Parathyroid adenoma (tissue), 2 donors: ENCODE results near the gene TMEM184B.
A peak's percentile ranks its signal among the peaks of the same experiment; 100 is the strongest.

Experiments used
- H2AFZ ChIP-seq: fragments of 300-600 bp; sonication (generic); one replicate; pipeline ENCODE4 v1.7.0; 2017; ENCODE audit warnings: antibody characterized with exemption, mild to moderate bottlenecking
- H3K27ac ChIP-seq: fragments of 300-600 bp; sonication (generic); one replicate; pipeline ENCODE4 v1.7.0; 2017
- H3K27me3 ChIP-seq: fragments of 300-600 bp; sonication (generic); one replicate; pipeline ENCODE4 v1.7.0; 2017; ENCODE audit warnings: low read length; ENCODE audit not compliant: control insufficient read depth, insufficient read depth
- H3K36me3 ChIP-seq: fragments of 300-600 bp; sonication (generic); one replicate; pipeline ENCODE4 v1.7.0; 2017; ENCODE audit warnings: low read length; ENCODE audit not compliant: control insufficient read depth, insufficient read depth
- H3K4me1 ChIP-seq: fragments of 300-600 bp; sonication (generic); one replicate; pipeline ENCODE4 v1.7.0; 2017; ENCODE audit warnings: control low read depth
- H3K4me2 ChIP-seq: fragments of 300-600 bp; sonication (generic); one replicate; pipeline ENCODE4 v1.7.0; 2017; ENCODE audit warnings: low read length
- H3K4me3 ChIP-seq: fragments of 300-600 bp; sonication (generic); one replicate; pipeline ENCODE4 v1.7.0; 2017; ENCODE audit warnings: low read depth, low read length
- H3K79me2 ChIP-seq: fragments of 300-600 bp; sonication (generic); one replicate; pipeline ENCODE4 v1.7.0; 2017; ENCODE audit warnings: control low read depth
- H3K9ac ChIP-seq: fragments of 300-600 bp; sonication (generic); one replicate; pipeline ENCODE4 v1.7.0; 2017; ENCODE audit warnings: mild to moderate bottlenecking
- H3K9me3 ChIP-seq: fragments of 300-600 bp; sonication (generic); one replicate; pipeline ENCODE4 v1.7.0; 2017; ENCODE audit warnings: low read length; ENCODE audit not compliant: control insufficient read depth
- CTCF ChIP-seq: fragments of 300-600 bp; sonication (generic); IDR thresholded peaks from one replicate; pipeline ENCODE4 v1.7.0; 2017; ENCODE audit warnings: antibody characterized with exemption, mild to moderate bottlenecking
- donor health status: primary hyperparathyroidism.

Gene TMEM184B

GRCh38 chr22:38317122-38317994 is 44.5 kb upstream of the TMEM184B start, which contains the start of gene CSNK1E:
TSS of gene CSNK1E (minus strand) at chr22:38317433. CDS start at chr22:38314157, 3,276 bp downstream.
- peak within 1 kb of the TSS; percentile 84 for H3K27ac ChIP-seq
- H2AFZ ChIP-seq, result peak within 1 kb of the TSS; percentile 97
- TF ChIP-seq CTCF, result no peak
- H3K36me3 ChIP-seq, result no peaks in the 10 kb centered on the region
- H3K4me3 ChIP-seq, result peak within 1 kb of the TSS; percentile 90
- H3K4me2 ChIP-seq, result peak within 1 kb of the TSS; percentile 93
- peak within 1 kb of the TSS; percentile 73 for H3K9ac ChIP-seq
- H3K9me3 ChIP-seq, result no peaks in the 10 kb centered on the region
- H3K4me1 ChIP-seq, result no peaks in the 10 kb centered on the region
- no peaks in the 10 kb centered on the region for H3K79me2 ChIP-seq
- no peaks in the 10 kb centered on the region for H3K27me3 ChIP-seq

DNA sequence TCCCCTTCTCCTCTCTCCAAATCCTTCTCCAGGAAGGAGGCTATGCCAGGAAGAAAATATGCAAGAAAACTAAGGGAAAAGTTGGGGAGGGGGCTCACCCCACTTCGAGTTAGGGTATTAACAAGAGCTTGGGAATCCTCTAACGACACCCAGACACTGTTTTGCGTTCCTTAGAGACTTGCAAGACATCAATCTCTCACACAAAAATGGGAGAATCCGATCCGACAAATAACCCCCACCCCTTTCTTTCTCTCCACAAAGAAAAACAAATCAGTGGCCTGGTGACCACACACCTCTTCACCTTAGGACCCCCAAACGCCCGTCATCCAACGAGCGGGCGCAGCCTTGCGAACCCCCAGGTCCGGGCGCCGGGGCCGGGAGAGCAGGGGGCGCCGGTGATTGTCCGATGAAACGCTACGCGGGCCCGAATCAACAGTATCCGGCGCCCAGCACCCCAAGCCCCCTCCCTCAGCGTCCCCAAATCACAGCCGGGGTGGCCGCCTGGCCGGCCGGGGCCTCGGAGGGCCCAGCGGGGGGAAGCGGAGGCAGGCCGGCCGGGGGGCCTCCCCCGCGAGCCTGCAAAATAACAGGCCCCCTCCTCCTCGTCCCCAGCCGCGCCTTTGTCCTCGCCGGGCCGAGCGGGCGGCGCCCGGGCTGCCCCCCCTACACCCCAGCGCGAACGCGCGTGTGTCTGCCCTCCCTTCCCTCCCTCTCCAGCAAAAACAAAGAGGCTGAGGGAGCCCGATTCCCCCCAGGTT is 43.7 kb upstream of the TMEM184B start:
- H3K36me3 ChIP-seq, result no peaks in the 10 kb centered on the region
- H3K4me2 ChIP-seq, result peak overlapping the region; percentile 82
- peaks cover 3% of the 10 kb centered on the region for H3K79me2 ChIP-seq
- no peaks in the 10 kb centered on the region for H3K27me3 ChIP-seq
- H3K9ac ChIP-seq, result peak overlapping the region; percentile 73
- H3K4me3 ChIP-seq, result peak overlapping the region; percentile 90
- no peaks in the 10 kb centered on the region for H3K4me1 ChIP-seq
- TF ChIP-seq CTCF, result no peak
- peak overlapping the region; percentile 69 for H2AFZ ChIP-seq
- H3K27ac ChIP-seq, result peak overlapping the region; percentile 84
- H3K9me3 ChIP-seq, result no peaks in the 10 kb centered on the region

DNA sequence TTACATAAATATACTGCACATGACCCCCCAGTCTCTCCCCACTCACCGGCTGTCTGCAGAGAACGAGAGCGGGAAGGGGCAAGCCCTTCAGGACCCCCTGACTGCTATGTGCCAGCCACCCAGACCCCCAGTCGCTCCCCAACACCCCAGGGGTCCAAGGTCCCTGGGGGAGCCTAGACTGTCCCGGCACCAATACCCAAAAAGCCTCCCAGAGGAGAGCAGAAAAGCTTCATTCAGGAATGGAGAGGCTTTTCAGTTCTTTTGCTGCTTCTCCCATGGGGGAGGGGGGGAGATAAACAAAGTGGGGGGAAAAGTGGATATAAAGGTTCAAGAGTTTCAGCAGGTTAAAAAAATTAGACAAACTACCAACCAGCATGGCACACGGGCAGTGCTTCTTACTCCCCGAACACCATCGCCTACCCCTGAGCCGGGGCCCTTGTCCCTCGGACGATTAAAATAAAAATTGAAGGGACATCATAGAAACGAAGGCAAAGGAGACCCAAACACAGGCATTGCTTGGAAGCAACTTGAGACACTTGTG is 43.1 kb upstream of the TMEM184B start:
- Histone ChIP-seq H3K27ac (peak overlapping the region; percentile 84), H3K9me3 (no peaks in the 10 kb centered on the region), H3K27me3 (no peaks in the 10 kb centered on the region), H2AFZ (peak overlapping the region; percentile 69), H3K79me2 (peaks cover 3% of the 10 kb centered on the region), H3K4me2 (peak overlapping the region; percentile 82), H3K4me1 (no peaks in the 10 kb centered on the region), H3K9ac (peak overlapping the region; percentile 73), H3K36me3 (no peaks in the 10 kb centered on the region), H3K4me3 (peak overlapping the region; percentile 90)
- no peak for TF ChIP-seq CTCF

DNA sequence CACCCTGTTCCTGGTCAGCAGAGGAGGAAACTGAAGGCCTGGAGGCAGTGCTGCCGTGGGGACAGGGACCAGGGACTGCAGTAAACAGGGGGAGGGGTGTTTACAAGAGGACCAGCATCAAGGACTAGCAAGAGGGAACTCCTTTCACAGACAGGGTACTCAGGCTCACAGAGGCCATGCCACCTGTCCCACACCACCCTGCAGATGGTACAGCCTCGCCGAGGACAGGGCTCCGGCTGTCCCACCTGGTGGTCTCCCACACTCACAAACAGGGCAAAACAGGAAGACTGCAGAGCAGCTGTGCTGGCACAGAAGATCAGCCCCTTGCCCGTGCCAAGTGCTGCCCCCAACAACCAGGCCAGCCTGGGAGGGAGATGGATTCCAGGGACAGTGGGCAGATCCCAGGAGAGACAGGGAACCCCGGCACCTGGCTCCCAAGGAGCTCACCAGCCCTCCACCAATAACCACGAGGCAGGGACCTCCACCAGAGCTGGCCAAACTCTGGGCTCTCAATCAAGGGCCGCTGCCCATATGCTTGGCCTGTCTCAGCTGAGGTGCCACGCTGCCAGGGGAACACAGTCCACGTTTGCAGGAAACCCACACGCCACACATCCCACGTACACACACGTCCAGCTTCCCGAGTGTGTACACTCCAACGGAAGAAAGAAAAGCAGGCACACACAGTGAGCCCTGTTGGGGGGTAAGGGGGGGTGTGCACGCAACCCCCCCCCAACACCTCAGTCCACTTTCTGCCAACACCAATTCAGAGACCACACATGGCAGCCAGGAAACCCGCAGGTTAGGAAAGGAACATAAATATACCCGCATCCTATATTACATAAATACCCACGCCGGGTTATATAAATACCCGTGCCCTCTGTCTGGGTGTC is 42.4 kb upstream of the TMEM184B start:
- no peaks in the 10 kb centered on the region for H3K4me1 ChIP-seq
- H3K27me3 ChIP-seq, result no peaks in the 10 kb centered on the region
- peak overlapping the region; percentile 84 for H3K27ac ChIP-seq
- H3K36me3 ChIP-seq, result no peaks in the 10 kb centered on the region
- H3K9me3 ChIP-seq, result no peaks in the 10 kb centered on the region
- H3K4me3 ChIP-seq, result peak overlapping the region; percentile 90
- H2AFZ ChIP-seq, result no peak overlapping the region
- H3K4me2 ChIP-seq, result peak overlapping the region; percentile 82
- H3K9ac ChIP-seq, result peak overlapping the region; percentile 73
- peaks cover 7% of the 10 kb centered on the region for H3K79me2 ChIP-seq
- TF ChIP-seq CTCF, result no peak
